ENCODE data around the gene SYT6. TPM values are rescaled to one million over a fixed set of nuclear protein-coding genes. Genes with fewer than 3 reads are reported as not detected.

SYT6 gene
- total RNA-seq, 1 donor = not detected

GRCh38 chr1:114173680-114174079 is 20.0 kb upstream of the SYT6 start:
- no peak overlapping the region for H3K4me3 ChIP-seq (ENCODE audit: low read depth, low read length)
- DNase-seq (ENCODE audit: low read depth) = no peak
- no peak for TF ChIP-seq CTCF (IDR thresholded peaks at IDR 0.05; ENCODE audit: insufficient read depth, low read length)

GRCh38 chr1:114169509-114169908 is 15.8 kb upstream of the SYT6 start:
- H3K4me3 ChIP-seq (ENCODE audit: low read depth, low read length) = no peak overlapping the region
- DNase-seq (ENCODE audit: low read depth) = no peak
- no peak for TF ChIP-seq CTCF (IDR thresholded peaks at IDR 0.05; ENCODE audit: insufficient read depth, low read length)

- DNase-seq (ENCODE audit: low read depth) = no peak
- no peak for TF ChIP-seq CTCF (IDR thresholded peaks at IDR 0.05; ENCODE audit: insufficient read depth, low read length)
- H3K4me3 ChIP-seq (ENCODE audit: low read depth, low read length) = no peak overlapping the region
Observed at GRCh38 chr1:114167226-114167625, 13.6 kb upstream of the SYT6 start.

GRCh38 chr1:114164840-114165543 is 11.3 kb upstream of the SYT6 start:
- DNase-seq (ENCODE audit: low read depth) = no peak
- TF ChIP-seq CTCF (IDR thresholded peaks at IDR 0.05; ENCODE audit: insufficient read depth, low read length) = no peak
- no peak overlapping the region for H3K4me3 ChIP-seq (ENCODE audit: low read depth, low read length)

- no peak overlapping the region for H3K4me3 ChIP-seq (ENCODE audit: low read depth, low read length)
Observed at GRCh38 chr1:114159941-114160340, 6.3 kb upstream of the SYT6 start.

GRCh38 chr1:114157275-114157660 is 3.6 kb upstream of the SYT6 start:
- DNase-seq (ENCODE audit: low read depth) = no peak
- no peak for TF ChIP-seq CTCF (IDR thresholded peaks at IDR 0.05; ENCODE audit: insufficient read depth, low read length)
- H3K4me3 ChIP-seq (ENCODE audit: low read depth, low read length) = no peak overlapping the region

More at GRCh38 chr1:114159941-114160340, 6.3 kb upstream of the SYT6 start:
- no peak for TF ChIP-seq CTCF (IDR thresholded peaks at IDR 0.05; ENCODE audit: insufficient read depth, low read length)
- no peak for DNase-seq (ENCODE audit: low read depth)
